K562 (cell line): ENCODE results near the gene MTMR6.

Experiments used
- FOSL1 ChIP-seq: fragments of 200-800 bp; sonication (Bioruptor generic); conservative IDR thresholded peaks from 2 replicates; pipeline ENCODE4 v1.6.1; 2016; ENCODE audit warnings: missing genetic modification characterization, missing compliant biosample characterization
- GABPB2 ChIP-seq: fragments of 250-450 bp; sonication (Bioruptor Pico); conservative IDR thresholded peaks from 2 replicates; pipeline ENCODE4 v1.5.1; 2021; ENCODE audit warnings: mild to moderate bottlenecking
- GTF2F1 ChIP-seq: IDR thresholded peaks from 2 replicates; pipeline ENCODE4 v1.6.1; 2011; ENCODE audit warnings: low read depth, low read length, improper control_type of control experiment
- HMG20A ChIP-seq: fragments of 450-650 bp; formaldehyde crosslinking; conservative IDR thresholded peaks from 2 replicates; pipeline ENCODE4 v1.4.0; 2020; ENCODE audit warnings: mild to moderate bottlenecking, mixed read lengths
- JUNB ChIP-seq: fragments of 450-650 bp; formaldehyde crosslinking; conservative IDR thresholded peaks from 2 replicates; pipeline ENCODE4 v1.4.0; 2020; ENCODE audit warnings: mild to moderate bottlenecking
- RFX5 ChIP-seq: IDR thresholded peaks from 2 replicates; pipeline ENCODE4 v1.6.1; 2011; ENCODE audit warnings: low read depth, mild to moderate bottlenecking, improper control_type of control experiment, low read length
- RNF2 ChIP-seq: sonication (generic); IDR thresholded peaks from 2 replicates; pipeline ENCODE4 v1.6.1; 2016
- SIN3A ChIP-seq, 2 experiments: fragments of 150-350 bp in 1 of 2; IDR thresholded peaks; 2 replicates each; pipeline ENCODE4 v1.6.1; 2011 to 2016; ENCODE audit warnings: borderline replicate concordance in 2 of 2, low read depth in 2 of 2, low read length in 2 of 2, mild to moderate bottlenecking in 2 of 2, moderate library complexity in 2 of 2; ENCODE audit not compliant: control insufficient read depth in 1 of 2
- TCF7L2 ChIP-seq: fragments of 150-350 bp; IDR thresholded peaks from 2 replicates; pipeline ENCODE4 v1.6.1; 2016; ENCODE audit warnings: low read depth, mild to moderate bottlenecking, low read length, moderate library complexity
- ZNF217 ChIP-seq: sonication (generic); formaldehyde crosslinking; IDR thresholded peaks from 2 replicates; pipeline ENCODE4 v1.8.0; 2022; ENCODE audit warnings: mild to moderate bottlenecking, missing genetic modification reagents
- ZSCAN29 ChIP-seq: fragments of 450-650 bp; IDR thresholded peaks from 2 replicates; pipeline ENCODE4 v1.6.1; 2017
- TF ChIP-seq, protein P1 (sequence below): fragments of 250-450 bp; sonication (Bioruptor Pico); IDR thresholded peaks from 2 replicates; pipeline ENCODE4 v1.5.1; 2021; ENCODE audit warnings: mild to moderate bottlenecking
- TF ChIP-seq, protein P2 (sequence below), 2 experiments: fragments of 450-650 bp; formaldehyde crosslinking in 1 of 2; IDR thresholded peaks; 2 replicates each; pipeline versions ENCODE4 v1.4.0 to v1.6.1; 2014 to 2020; ENCODE audit warnings: mild to moderate bottlenecking in 2 of 2, borderline replicate concordance in 1 of 2, low read depth in 1 of 2

DNA sequence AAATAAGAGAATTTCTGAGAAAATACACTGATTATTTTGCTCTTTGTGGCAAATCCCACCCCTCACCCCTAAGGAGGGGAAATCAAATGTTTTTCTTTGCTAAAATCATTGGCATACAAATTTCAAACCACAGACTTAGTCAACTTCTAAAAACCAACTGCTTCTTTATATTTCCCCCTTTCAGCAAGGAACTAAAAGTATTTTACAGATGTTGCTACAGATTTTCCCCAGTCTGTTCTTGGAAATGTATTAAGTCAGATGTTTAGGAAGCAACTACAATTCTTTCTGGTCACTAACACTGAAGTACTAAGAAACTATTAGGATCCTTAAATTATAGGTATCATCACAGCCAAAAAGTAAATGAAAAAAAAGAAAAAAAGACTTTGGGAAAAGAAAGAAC lies 6.9 kb downstream of the MTMR6 start:
- TF ChIP-seq RNF2 (no peak), JUNB (CRISPR knock-in tag) (no peak), TCF7L2 (no peak), ZSCAN29 (no peak), GTF2F1 (no peak), RFX5 (no peak), ZNF217 (CRISPR knock-in tag) (no peak), SIN3A (IDR thresholded peaks at IDR 0.05; ENCODE audit: borderline replicate concordance in 2 of 2, control insufficient read depth in 1 of 2, low read depth in 2 of 2, low read length in 2 of 2) (no peak), GABPB2 (no peak), HMG20A (CRISPR knock-in tag) (no peak), FOSL1 (no peak)
- TF ChIP-seq, protein P1, sequence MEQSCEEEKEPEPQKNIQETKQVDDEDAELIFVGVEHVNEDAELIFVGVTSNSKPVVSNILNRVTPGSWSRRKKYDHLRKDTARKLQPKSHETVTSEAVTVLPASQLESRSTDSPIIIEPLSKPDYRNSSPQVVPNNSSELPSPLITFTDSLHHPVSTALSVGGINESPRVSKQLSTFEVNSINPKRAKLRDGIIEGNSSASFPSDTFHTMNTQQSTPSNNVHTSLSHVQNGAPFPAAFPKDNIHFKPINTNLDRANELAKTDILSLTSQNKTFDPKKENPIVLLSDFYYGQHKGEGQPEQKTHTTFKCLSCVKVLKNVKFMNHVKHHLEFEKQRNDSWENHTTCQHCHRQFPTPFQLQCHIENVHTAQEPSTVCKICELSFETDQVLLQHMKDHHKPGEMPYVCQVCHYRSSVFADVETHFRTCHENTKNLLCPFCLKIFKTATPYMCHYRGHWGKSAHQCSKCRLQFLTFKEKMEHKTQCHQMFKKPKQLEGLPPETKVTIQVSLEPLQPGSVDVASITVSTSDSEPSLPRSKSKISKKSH (CRISPR knock-in tag), result no peak
- TF ChIP-seq, protein P2, sequence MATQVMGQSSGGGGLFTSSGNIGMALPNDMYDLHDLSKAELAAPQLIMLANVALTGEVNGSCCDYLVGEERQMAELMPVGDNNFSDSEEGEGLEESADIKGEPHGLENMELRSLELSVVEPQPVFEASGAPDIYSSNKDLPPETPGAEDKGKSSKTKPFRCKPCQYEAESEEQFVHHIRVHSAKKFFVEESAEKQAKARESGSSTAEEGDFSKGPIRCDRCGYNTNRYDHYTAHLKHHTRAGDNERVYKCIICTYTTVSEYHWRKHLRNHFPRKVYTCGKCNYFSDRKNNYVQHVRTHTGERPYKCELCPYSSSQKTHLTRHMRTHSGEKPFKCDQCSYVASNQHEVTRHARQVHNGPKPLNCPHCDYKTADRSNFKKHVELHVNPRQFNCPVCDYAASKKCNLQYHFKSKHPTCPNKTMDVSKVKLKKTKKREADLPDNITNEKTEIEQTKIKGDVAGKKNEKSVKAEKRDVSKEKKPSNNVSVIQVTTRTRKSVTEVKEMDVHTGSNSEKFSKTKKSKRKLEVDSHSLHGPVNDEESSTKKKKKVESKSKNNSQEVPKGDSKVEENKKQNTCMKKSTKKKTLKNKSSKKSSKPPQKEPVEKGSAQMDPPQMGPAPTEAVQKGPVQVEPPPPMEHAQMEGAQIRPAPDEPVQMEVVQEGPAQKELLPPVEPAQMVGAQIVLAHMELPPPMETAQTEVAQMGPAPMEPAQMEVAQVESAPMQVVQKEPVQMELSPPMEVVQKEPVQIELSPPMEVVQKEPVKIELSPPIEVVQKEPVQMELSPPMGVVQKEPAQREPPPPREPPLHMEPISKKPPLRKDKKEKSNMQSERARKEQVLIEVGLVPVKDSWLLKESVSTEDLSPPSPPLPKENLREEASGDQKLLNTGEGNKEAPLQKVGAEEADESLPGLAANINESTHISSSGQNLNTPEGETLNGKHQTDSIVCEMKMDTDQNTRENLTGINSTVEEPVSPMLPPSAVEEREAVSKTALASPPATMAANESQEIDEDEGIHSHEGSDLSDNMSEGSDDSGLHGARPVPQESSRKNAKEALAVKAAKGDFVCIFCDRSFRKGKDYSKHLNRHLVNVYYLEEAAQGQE (IDR thresholded peaks at IDR 0.05; ENCODE audit: borderline replicate concordance), result no peak
- TF ChIP-seq, protein P2 (CRISPR knock-in tag; IDR thresholded peaks at IDR 0.05; ENCODE audit: low read depth), result no peak
